Measurements from ENCODE around the gene GLRA2.

GLRA2 gene

DNA sequence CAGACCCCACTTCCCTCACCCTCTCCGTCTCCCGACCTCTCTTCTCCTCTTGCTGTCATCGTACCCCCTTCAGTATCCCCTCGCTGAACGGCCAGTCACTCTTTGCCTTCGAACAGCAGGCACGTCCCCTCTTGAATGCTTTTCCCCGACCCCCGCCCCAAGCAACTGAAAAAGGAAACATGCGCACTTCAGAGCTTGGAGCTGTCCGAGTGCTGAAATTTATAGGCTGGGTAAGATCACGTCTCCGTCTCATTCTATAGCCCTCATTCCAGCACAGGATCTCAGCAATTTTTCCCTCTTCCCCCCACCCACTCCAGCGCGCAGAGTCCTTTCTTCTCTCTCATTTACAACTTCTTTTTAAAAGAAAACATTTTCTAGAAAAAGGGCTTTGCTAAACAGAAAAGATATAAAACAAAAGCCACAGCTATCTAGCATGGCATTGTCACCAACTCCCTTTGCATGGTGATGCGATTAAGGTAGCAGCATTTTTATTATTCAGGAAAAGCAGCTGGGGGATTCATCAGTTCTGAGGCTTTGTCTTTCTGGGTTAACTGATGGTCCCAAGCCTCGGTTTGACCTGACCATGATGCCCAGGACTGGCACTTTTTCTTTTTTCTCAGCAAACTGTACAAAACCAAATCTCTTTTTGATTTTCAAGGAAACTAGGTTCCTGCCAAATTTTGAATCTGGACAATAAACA lies at the start of gene GLRA2:
TSS of gene GLRA2 (plus strand) at position 247 of the 700 bp plus-strand sequence. CDS start 522 bp downstream, outside the sequence.
- peak; percentile 49 for DNase-seq

DNA sequence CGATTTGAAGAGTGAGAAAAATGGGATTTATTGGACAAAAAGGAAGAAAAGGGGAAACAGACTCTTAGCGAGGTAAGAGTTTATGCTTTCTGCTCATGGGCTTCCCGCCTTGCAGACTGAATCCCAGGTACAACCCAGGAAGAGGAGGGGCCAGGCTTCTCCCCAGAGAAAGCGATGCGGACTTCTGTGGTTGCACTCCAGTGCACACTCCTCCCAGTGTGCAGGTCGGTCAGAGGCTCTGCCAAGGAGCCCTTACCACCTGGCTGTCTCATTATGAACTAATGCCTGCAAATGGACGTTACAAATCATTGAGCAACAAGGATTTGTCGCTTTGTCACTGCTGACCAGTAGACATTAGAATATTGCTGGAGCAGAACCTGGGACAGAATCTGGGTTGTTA lies 39.9 kb upstream of the GLRA2 start:
- DNase-seq, result no peak

GRCh38 chrX:14491689-14492088 lies 37.6 kb upstream of the GLRA2 start:
- no peak for DNase-seq

- DNase-seq, result no peak
Observed at GRCh38 chrX:14496674-14497073, 32.7 kb upstream of the GLRA2 start.

DNA sequence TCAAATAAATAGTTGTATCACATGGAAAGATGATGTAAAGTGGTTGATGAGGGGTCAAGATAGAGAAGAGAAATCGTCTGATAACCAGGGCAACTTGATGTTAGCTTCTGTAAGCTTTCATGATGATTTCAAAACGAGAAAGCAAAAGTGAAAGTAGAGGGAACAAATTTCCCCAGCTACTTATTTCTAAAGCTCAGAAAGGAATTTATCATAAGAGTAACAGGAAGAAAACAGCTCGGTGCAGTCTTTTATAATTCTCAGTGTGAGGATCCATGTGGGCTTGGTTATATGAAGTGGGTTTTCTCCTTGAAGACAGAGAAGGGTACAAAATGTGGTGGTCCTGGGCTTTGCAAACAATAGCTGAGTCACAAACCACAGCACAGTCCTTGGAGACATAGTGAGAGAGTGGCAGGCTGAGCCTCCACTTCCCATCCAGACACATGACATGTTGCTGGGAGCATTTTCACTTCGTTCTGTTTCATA lies 32.1 kb upstream of the GLRA2 start:
- no peak for DNase-seq

- peak; percentile 29 for DNase-seq
Observed at GRCh38 chrX:14501327-14501726, 28.0 kb upstream of the GLRA2 start.

DNA sequence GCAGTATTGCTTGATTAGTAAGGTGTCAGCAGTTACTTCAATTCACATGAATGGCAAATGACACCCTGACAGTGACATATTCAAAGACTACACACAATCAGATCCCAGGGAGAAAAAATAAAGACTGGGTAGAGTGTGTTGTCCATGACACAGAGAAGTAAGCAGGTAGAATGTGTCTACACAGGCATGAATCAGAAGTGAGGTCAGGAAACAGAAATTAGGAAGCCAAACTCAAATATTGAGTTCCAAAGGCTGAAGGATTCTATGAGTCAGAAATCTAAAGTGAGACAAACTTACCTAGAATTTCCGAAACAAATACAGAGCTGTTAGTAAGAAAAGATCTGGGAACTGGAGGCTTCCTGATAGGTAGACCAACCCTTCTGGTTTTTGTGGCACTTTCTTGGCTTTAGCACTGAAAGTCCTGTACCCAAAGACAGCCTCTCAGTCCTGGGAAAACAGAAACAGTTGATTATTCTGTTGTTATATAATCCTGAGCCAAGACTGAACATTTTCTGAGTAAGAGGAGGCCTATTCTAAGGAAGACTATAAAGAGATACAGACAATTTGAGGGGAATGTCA lies 24.3 kb upstream of the GLRA2 start:
- DNase-seq, result no peak

GRCh38 chrX:14505648-14506047 lies 23.7 kb upstream of the GLRA2 start:
- peak; percentile 23 for DNase-seq

DNA sequence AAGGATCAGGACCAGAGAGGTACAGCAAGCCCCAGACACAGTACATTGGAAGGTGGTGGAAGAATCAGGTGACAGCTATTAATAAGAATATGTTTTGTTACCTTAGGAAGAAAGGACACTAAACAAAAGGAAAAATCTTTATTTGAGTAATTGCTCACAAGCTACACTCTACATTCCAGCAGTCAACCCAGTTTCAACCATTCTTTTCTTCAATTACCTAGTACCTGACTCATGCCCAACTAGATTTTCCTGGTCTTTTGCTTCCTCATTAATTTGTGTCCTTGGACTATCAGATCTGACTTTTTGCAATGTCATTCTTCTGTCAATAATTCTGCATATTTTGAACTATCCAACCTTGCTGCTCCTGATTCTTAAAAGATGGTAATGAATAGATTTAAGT lies 22.5 kb upstream of the GLRA2 start:
- no peak for DNase-seq

DNA sequence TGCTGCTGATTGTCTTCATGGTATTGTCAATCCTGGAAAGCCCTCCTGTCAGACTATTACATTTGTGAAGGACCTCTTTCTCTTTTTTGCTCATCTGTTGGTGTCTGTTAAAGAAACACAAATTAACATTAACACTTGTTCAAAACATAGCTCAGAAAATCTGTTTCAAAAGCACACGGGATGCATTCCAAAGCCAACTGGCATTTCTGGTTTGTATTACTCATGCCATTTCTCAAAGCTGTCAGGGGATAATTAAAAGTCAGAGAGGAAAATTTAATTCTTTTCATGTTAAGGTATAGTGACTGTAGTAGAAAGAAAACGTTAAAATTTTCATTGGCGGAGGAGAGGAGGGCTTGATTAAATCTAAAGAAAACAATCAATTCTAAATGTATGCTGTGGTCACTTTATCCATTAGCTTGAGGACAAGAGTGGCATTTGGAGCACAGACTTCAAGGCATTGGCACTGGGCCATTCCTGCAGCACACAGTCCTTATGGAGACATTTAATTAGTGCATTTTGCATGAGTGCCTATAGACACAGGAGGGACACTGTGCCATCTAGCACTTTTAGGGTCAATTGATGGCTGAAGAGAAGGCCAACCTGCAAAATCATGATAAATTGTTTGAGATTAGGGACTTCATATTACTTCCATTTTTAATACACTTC lies 21.2 kb upstream of the GLRA2 start:
- no peak for DNase-seq

DNA sequence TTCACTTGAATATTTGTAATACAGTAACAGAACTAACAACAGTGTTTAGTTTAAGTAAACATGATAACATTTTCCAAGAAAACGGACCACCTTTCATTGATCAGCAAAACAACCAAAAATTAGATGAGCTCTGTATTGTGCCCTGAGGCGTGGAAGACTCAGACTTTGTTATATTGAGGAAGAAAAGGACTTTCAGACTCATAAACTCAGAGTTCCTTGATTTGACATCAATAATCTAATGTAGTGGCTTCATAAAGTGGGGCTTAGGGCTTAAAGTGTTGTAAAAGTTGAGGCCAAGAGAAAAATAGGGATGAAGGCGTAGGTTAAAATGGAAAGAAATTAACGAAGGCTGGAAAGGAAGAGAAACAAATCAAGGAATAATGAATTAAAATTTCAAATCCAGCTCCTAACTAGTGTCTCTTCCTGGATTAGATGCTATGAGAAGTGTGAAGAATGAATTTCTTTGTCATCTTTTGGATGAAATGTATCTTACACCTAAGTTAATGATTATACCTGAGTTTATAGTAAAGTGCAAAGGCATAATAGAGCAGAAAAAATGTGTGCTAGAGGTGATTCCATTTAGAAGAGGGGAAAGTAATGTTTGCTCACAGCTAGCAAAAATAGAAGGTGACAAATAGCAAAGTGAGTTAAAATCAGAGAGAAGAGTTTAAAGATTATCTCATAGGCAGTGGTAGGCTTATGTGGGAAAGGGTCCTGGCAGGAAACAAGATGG lies 19.8 kb upstream of the GLRA2 start:
- no peak for DNase-seq

- peak; percentile 71 for DNase-seq
Observed at GRCh38 chrX:14528629-14529289, 577 bp upstream of the GLRA2 start.

DNA sequence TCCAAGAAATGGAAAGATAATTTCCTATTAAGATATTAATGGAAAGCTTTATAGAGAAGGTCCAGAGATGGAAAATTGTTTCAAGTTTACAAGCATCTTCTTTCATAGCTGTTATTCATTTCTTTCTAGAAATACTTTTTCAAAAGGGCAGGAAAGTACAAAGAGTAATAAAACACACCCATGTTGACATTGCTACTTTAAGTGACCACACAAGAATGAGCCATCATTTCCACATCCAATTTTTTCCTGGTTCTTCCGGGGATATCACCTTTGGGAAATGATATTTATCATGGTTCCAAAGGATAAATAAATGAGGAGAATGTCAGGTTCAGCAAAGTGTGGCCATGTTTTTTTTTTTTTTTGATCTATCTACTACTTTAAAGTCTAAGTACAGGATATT lies 4.5 kb downstream of the GLRA2 start:
- DNase-seq, result no peak

DNA sequence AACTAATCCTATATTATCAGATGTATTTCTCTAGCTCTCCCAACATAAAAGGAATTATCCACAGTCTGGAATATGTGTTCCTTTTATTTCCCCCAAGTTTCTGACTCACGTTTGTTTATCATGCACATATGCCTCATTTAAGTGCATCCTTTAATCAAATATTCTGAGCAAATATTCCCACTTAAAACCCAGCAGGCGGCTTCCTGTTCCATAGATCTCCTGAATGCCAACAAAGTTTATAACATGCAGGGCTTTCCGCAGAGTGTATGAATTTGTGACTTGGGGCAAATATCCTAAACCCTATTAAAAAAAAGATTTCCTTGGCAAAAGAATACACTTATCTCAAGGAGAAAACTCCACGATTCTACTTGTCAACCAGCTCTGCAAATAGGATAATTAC lies 16.9 kb downstream of the GLRA2 start:
- no peak for DNase-seq

DNA sequence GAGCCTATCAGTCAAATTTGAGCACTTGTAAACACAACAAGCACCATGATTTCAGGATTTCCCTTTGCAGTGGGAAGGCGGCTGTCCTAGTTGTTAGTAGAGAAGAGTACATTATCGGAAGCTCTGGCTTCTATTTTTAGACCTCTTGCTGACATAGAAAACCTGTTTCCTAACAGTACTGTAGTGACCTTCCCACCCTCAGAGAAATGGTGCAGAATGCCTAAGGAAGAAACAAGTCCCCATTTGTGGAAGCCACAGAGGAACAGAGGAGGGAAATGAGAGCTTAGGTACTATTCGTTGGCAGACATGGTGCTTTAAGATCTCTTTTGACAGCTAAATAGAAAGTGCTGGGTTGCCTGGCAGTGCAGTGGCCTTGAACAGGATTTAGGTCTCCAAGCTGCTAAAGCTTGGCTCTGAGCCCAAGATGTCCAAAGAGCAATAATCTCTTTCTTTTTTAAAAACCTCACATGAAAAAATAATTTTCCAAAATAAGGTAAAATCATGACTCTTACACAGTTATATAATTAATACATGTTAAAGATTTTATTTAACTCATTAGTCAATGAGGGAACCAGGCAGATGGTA lies 24.9 kb downstream of the GLRA2 start:
- no peak for DNase-seq

DNA sequence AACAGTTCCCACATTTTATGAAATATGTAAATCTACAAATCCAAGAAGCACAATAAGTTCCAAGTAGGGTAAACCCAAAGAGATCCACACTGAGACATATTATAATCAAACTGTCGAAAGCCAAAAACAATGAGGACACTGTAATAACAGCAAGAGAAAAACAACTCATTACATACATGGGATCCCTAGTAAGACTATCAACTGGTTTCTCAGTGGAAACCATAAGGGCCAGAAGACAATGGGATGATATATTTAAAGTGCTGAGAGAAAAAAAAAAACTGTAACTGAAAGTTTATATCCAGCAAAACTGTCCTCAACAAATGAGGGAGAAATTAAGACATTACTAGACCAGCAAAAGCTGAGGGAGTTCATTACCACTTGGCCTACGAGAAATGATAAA lies 34.7 kb downstream of the GLRA2 start:
- DNase-seq, result no peak

DNA sequence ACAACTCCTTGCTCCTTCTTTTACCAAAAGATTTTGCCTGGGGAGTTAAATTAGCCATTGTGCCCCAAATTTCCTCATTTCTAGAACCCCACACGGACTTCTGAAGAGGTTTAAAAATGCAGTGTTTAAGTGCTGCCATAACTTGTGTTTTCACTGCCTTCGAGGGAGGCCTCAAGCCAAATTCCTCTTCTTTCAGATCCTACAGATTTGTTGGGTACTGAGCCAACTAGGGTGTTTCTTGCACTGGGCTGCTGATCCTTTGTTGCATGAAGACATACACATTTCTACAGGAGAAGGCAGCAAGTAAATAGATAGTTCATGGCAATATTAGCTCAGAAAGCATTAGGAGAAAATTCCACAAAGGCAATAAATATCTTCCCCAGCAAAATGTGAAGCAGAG lies 43.8 kb downstream of the GLRA2 start:
- no peak for DNase-seq

- no peak for DNase-seq
Observed at GRCh38 chrX:14581081-14581480, 51.7 kb downstream of the GLRA2 start.

DNA sequence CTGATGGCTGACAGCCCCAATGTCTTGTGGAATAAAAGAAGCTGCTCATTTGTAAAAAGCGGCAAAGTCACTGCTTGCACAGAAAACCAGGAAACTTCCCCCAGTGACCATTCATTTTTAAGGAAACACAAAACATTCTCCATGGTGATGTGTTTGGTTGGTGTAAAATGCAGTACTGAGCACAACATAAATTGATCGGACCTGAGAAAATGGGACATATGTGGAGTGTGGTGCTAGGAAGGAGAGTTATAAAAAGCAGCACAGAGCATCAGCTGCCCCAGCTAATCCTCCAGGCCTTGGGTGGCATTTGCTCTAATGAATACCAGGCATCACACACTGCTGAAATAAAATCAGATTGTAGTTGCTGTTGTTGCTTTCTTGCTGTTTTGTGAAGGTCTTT lies 55.2 kb downstream of the GLRA2 start:
- no peak for DNase-seq

DNA sequence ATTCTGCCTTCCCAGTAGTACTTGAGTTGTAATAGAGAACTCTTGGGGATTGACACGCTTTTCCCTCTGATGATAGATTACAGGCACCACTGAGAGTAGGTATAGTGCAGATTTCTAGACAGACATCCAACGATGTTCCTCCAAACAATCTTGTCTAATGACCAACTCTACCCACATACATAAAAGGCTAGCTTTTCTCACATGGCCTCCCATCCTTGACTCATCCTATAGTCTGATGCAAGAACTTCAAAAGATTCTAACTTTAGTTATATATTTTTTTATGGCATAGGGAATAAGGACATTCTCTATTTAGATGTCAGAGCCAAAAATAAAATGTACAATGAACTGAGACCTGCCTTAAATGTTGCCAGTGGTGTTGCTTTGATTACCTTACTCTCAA lies 60.9 kb downstream of the GLRA2 start:
- no peak for DNase-seq

DNA sequence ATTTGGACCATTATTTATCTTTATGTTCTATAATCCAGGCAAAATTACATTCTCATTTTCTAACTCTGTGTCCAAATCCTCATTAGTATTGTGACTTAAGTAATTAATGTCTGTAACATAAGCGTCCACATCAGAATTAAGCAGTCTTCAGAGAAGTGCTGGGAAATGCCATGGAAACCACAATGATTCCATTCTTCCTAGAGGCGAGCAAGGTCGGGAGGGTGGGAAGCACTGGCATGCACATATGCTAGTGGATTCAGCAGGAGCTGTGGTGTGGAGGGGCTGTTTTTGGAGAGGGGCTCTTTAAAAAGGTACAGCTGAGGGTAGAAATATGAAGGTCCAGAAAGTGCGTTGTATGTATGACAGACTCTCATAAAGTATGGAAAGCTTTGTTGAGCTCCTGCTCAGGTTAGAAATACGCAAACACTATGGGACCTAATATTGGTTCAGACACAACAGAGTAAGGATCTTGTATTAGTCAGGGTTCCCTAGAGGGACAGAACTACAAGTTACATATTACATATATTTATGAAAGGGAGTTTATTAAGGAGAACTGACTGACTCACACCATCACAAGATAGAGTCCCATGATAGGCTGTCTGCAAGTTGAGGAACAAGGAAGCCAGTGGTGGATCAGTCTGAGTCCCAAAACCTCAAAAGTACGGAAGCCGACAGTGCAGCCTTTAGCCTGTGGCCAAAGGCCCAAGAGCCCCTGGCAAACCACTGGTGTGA lies 61.5 kb downstream of the GLRA2 start:
- no peak for DNase-seq

GRCh38 chrX:14591976-14592375 lies 62.6 kb downstream of the GLRA2 start:
- DNase-seq, result no peak

Measured in femur (tissue), 1 donor.